Parathyroid adenoma (tissue), 2 donors: ENCODE results near the gene ATXN7L2.
"Not testable (repeated sequence)": the region's sequence is repeated elsewhere in the genome, so short reads cannot be mapped to it uniquely, and the experiment has no call there.

ENCODE experiments used
- H2AFZ ChIP-seq: fragments of 300-600 bp; sonication (generic); one replicate; pipeline ENCODE4 v1.7.0; 2017; ENCODE audit warnings: antibody characterized with exemption, mild to moderate bottlenecking
- H3K27ac ChIP-seq: fragments of 300-600 bp; sonication (generic); one replicate; pipeline ENCODE4 v1.7.0; 2017
- H3K27me3 ChIP-seq: fragments of 300-600 bp; sonication (generic); one replicate; pipeline ENCODE4 v1.7.0; 2017; ENCODE audit warnings: low read length; ENCODE audit not compliant: control insufficient read depth, insufficient read depth
- H3K36me3 ChIP-seq: fragments of 300-600 bp; sonication (generic); one replicate; pipeline ENCODE4 v1.7.0; 2017; ENCODE audit warnings: low read length; ENCODE audit not compliant: control insufficient read depth, insufficient read depth
- H3K4me1 ChIP-seq: fragments of 300-600 bp; sonication (generic); one replicate; pipeline ENCODE4 v1.7.0; 2017; ENCODE audit warnings: control low read depth
- H3K4me2 ChIP-seq: fragments of 300-600 bp; sonication (generic); one replicate; pipeline ENCODE4 v1.7.0; 2017; ENCODE audit warnings: low read length
- H3K4me3 ChIP-seq: fragments of 300-600 bp; sonication (generic); one replicate; pipeline ENCODE4 v1.7.0; 2017; ENCODE audit warnings: low read depth, low read length
- H3K79me2 ChIP-seq: fragments of 300-600 bp; sonication (generic); one replicate; pipeline ENCODE4 v1.7.0; 2017; ENCODE audit warnings: control low read depth
- H3K9ac ChIP-seq: fragments of 300-600 bp; sonication (generic); one replicate; pipeline ENCODE4 v1.7.0; 2017; ENCODE audit warnings: mild to moderate bottlenecking
- H3K9me3 ChIP-seq: fragments of 300-600 bp; sonication (generic); one replicate; pipeline ENCODE4 v1.7.0; 2017; ENCODE audit warnings: low read length; ENCODE audit not compliant: control insufficient read depth
- CTCF ChIP-seq: fragments of 300-600 bp; sonication (generic); IDR thresholded peaks from one replicate; pipeline ENCODE4 v1.7.0; 2017; ENCODE audit warnings: antibody characterized with exemption, mild to moderate bottlenecking
- donor health status: primary hyperparathyroidism.

The ATXN7L2 gene

GRCh38 chr1:109444346-109444745 is 39.4 kb upstream of the ATXN7L2 start:
- H3K4me1 ChIP-seq, result no peaks in the 10 kb centered on the region
- H3K27me3 ChIP-seq, result no peaks in the 10 kb centered on the region
- H3K36me3 ChIP-seq, result no peaks in the 10 kb centered on the region
- H3K79me2 ChIP-seq, result no peaks in the 10 kb centered on the region
- no peak overlapping the region for H3K4me3 ChIP-seq
- no peaks in the 10 kb centered on the region for H3K9me3 ChIP-seq
- no peak overlapping the region for H3K27ac ChIP-seq
- H3K4me2 ChIP-seq, result no peak overlapping the region
- TF ChIP-seq CTCF, result no peak
- no peak overlapping the region for H3K9ac ChIP-seq
- H2AFZ ChIP-seq, result no peak overlapping the region

GRCh38 chr1:109445949-109446695 is 37.6 kb upstream of the ATXN7L2 start:
- H3K79me2 ChIP-seq, H3K27me3 ChIP-seq, H3K9ac ChIP-seq, H3K36me3 ChIP-seq, H2AFZ ChIP-seq, H3K27ac ChIP-seq, H3K4me3 ChIP-seq, H3K4me2 ChIP-seq, H3K9me3 ChIP-seq, H3K4me1 ChIP-seq: not testable (repeated sequence)

- no peaks in the 10 kb centered on the region for H3K79me2 ChIP-seq
- H3K27me3 ChIP-seq, result no peaks in the 10 kb centered on the region
- TF ChIP-seq CTCF, result no peak
- H2AFZ ChIP-seq, result no peak overlapping the region
- H3K27ac ChIP-seq, result no peak overlapping the region
- H3K4me3 ChIP-seq, result no peak overlapping the region
- no peaks in the 10 kb centered on the region for H3K36me3 ChIP-seq
- no peaks in the 10 kb centered on the region for H3K4me1 ChIP-seq
- H3K9ac ChIP-seq, result no peak overlapping the region
- H3K4me2 ChIP-seq, result no peak overlapping the region
- no peaks in the 10 kb centered on the region for H3K9me3 ChIP-seq
These were observed 36.2 kb upstream of the ATXN7L2 start for GRCh38 chr1:109447524-109447923.

GRCh38 chr1:109454497-109455133 is 29.1 kb upstream of the ATXN7L2 start:
- Histone ChIP-seq H3K27me3 (no peaks in the 10 kb centered on the region), H3K4me1 (no peaks in the 10 kb centered on the region), H3K27ac (no peak overlapping the region), H3K4me3 (no peak overlapping the region), H2AFZ (no peak overlapping the region), H3K4me2 (no peak overlapping the region), H3K9me3 (no peaks in the 10 kb centered on the region), H3K9ac (no peak overlapping the region), H3K36me3 (no peaks in the 10 kb centered on the region), H3K79me2 (no peaks in the 10 kb centered on the region)
- no peak for TF ChIP-seq CTCF

GRCh38 chr1:109457819-109458218 is 25.9 kb upstream of the ATXN7L2 start:
- no peaks in the 10 kb centered on the region for H3K27me3 ChIP-seq
- no peak for TF ChIP-seq CTCF
- no peak overlapping the region for H3K4me2 ChIP-seq

More at GRCh38 chr1:109457819-109458218, 25.9 kb upstream of the ATXN7L2 start:
- no peak overlapping the region for H3K9ac ChIP-seq
- no peaks in the 10 kb centered on the region for H3K79me2 ChIP-seq
- H3K27ac ChIP-seq, result no peak overlapping the region
- no peaks in the 10 kb centered on the region for H3K4me1 ChIP-seq
- H2AFZ ChIP-seq, result no peak overlapping the region
- no peak overlapping the region for H3K4me3 ChIP-seq
- no peaks in the 10 kb centered on the region for H3K36me3 ChIP-seq
- no peaks in the 10 kb centered on the region for H3K9me3 ChIP-seq
